Stimulated activated CD4-positive, alpha-beta T cell treated with anti-CD3 and anti-CD28 coated beads, Interleukin-1b, Interleukin-23, amount 100 ng/mL, for 1 hour (primary cell): ENCODE results near the gene MARCHF4.

Experiments
- DNase-seq, 2 donors: peaks; one replicate each; pipeline ENCODE4 v3.0.0-alpha.2; 2020; ENCODE audit warnings: low read depth in 2 of 2

Gene MARCHF4

GRCh38 chr2:216350214-216350791 lies 22.0 kb downstream of the MARCHF4 start:
- no peak for DNase-seq

DNA sequence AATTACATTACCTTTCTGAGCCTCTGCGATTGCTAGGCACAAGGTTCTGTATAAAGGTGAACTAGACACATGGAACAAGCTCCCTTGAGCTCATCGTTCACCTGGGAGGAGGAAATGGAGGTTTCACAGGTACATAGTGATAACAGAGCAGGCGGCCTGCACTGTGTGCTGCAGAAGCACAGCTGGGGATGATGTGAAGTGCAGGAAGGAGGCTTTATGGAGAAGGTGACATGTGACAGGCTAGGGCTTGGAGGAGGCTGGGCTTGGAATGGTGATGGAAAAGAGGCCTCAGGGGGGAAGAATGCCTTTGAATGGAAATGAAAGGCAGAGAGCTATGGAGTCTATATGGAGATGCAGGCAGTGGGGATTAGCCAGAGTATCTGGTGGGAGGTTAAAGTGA lies 22.9 kb downstream of the MARCHF4 start:
- no peak for DNase-seq

DNA sequence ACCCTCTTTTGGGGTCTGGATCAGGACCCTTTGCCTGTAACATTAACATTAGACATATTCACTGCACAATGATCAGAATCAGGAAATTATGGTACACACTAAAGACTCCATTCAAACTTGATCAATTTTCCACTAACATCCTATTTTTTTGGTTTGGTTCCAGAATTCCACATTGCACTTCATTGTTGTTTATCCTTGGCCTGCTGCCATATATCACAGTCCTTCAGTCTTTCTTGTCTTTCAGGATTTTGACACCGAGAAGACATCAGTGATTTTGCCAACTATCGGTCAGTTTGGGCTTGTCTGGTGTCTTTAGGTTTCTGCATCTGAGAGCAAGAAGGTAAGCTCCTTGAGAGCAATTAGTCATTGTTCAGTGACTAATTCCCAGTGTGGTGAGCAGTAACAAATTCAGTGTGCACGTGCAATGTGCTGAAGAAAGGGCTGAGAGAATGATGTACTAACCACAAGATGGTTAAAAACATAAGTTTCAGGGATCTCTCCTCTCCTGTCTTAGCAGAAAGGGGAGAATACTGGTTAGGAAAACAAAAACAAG lies 23.5 kb downstream of the MARCHF4 start:
- DNase-seq, result no peak

DNA sequence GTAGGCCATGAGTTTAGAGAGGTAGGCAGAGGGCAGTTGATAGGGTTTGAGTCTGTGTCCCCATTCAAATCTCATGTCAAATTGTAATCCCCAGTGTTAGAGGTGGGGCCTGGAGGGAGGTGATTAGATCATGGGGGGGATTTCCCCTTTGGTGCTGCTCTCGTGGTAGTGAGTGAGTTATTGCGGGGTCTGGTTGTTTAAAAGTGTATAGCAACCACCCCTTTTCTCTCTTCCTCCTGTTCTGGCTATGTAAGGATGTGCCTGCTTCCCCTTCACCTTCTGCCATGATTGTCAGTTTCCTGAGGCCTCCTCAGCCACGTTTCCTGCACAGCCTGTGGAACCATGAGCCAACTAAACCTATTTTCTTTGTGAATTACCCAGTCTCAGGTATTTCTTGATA lies 25.5 kb downstream of the MARCHF4 start:
- no peak for DNase-seq

GRCh38 chr2:216345846-216346245 lies 26.4 kb downstream of the MARCHF4 start:
- DNase-seq, result no peak

GRCh38 chr2:216344950-216345300 lies 27.4 kb downstream of the MARCHF4 start:
- DNase-seq, result no peak

GRCh38 chr2:216344206-216344949 lies 27.9 kb downstream of the MARCHF4 start:
- no peak for DNase-seq

GRCh38 chr2:216343221-216343980 lies 28.9 kb downstream of the MARCHF4 start:
- no peak for DNase-seq

- no peak for DNase-seq
Measured at GRCh38 chr2:216341121-216341520, 31.2 kb downstream of the MARCHF4 start.

- no peak for DNase-seq
Measured at GRCh38 chr2:216340280-216340631, 32.0 kb downstream of the MARCHF4 start.

DNA sequence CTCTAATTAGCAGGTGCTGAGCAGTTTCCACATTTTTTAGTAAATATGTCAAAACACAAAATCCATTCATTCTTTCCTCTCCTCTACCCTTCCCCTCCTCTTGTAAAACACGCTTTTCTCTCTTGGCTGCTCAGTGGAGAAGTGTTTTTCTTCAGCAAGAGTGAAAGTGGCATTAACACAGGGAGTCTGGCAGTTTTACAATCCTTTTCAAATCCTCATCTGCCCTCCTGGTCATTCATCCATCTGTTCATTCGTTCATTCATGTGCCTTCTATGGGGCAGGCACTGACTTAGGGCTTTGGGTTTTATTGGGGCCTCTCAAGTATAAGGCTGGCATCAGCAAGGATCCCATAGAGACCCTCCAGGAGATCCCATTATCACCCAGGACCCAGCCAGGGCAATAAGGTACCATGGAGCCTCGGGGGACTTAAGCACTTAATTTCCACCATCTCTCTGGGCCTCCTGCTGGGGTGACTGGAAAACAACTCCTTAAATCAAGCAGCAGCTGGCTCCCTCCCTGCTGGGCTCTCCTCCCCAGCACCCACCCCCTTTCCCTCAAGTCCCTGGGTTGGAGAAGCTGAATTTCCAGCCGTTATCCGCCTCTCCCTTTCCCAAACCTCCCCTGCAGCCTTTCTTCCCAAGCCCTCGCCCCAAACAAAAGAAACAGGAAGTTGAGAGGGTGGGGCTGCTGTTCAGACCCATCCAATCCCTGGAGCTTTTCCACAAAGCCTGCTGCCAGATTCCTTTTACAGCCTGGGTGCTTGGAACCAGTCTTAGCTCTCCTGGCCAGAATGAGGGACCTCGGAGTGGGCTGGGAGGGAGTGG lies 32.6 kb downstream of the MARCHF4 start:
- no peak for DNase-seq

DNA sequence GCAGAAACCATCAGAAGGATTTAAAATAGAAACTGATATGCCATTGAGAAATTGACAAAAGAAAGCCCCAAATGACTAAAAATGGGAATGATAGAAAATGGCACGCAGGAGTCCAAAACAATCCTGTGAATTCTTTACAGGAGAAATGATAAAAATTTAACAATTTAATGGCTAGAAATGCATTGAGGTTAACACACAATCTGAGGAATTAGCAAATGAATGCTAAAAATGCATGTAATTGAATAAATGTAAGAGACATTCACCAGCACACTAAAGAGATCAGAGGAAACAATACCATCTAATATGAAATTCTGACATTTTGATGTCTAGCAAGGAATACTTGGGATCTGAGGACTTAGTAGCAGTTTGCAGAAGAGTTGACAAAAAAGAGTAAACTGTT lies 37.0 kb downstream of the MARCHF4 start:
- no peak for DNase-seq

DNA sequence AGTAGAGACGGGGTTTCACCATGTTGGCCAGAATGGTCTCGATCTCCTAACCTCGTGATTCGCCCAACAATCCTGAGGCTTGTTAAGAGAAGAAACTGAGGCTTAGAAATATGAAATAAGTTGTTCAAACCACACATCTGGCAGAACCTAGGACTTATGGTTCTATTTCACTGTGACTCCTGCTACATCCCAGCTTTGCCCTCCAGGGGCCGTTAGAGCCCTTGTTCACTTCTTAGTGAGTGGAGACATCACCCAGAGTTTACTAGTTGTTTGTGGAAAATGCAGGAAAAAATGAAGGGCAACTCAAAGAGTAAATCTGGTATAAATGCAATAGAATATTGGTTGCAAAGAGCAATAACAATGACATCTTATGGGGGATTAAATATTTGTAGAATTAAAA lies 43.9 kb downstream of the MARCHF4 start:
- DNase-seq, result no peak

DNA sequence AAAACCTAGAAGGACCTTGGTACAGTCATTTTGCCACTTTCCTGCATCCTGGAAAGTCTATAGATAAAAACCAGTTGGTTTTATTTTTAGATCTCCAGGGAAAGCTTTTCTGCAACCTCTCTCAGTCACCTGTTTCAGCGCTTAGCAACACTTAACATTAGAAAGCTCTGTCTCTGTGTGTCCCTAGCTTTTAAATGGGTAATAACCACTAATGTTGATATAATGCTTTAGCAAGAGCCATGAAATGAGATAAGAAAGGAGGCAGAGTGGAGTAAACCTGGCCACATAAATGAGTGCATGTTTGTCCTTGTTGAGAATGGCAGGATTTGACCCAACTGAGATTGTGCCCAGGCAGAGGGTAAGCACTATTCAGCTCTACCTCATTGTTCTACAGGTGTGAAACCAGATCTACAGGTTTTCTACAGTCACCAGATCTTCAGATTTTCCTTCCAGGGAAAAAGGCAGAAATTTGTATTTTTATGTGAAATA lies 44.8 kb downstream of the MARCHF4 start:
- DNase-seq, result no peak
